SK-N-SH treated with all-trans-retinoic acid at 6 μM for 48 hours (cell line): ENCODE data around the gene CFAP45.

Experiments
- ATAC-seq: fragments of 200-7000 bp; cut with Tn5 transposase; 3 replicates; pipeline ENCODE4 v1.9.1; 2020; ENCODE audit warnings: mild to moderate bottlenecking, moderate library complexity
- ARNTL ChIP-seq: fragments of 450-650 bp; formaldehyde crosslinking; IDR thresholded peaks from 2 replicates; pipeline ENCODE4 v1.5.0; 2020; ENCODE audit warnings: low read depth, mild to moderate bottlenecking, moderate library complexity, borderline replicate concordance
- BACH2 ChIP-seq: fragments of 250-450 bp; sonication (Bioruptor Pico); IDR thresholded peaks from 2 replicates; pipeline ENCODE4 v1.9.0; 2021; ENCODE audit warnings: mild to moderate bottlenecking, borderline replicate concordance
- CREB5 ChIP-seq: fragments of 250-450 bp; sonication (Bioruptor Pico); IDR thresholded peaks from 2 replicates; pipeline ENCODE4 v1.5.1; 2020; ENCODE audit warnings: low read depth, mild to moderate bottlenecking, moderate library complexity
- CSDC2 ChIP-seq: fragments of 250-450 bp; sonication (Bioruptor Pico); IDR thresholded peaks from 2 replicates; pipeline ENCODE4 v1.5.0; 2020; ENCODE audit warnings: mild to moderate bottlenecking, moderate library complexity
- CSRNP3 ChIP-seq: fragments of 250-450 bp; sonication (Bioruptor Pico); IDR thresholded peaks from 2 replicates; pipeline ENCODE4 v1.5.1; 2021; ENCODE audit warnings: mild to moderate bottlenecking, moderate library complexity
- GLIS3 ChIP-seq: fragments of 250-450 bp; sonication (Bioruptor Pico); IDR thresholded peaks from 2 replicates; pipeline ENCODE4 v1.5.0; 2020; ENCODE audit warnings: mild to moderate bottlenecking, moderate library complexity
- ISL1 ChIP-seq: fragments of 250-450 bp; sonication (Bioruptor Pico); IDR thresholded peaks from 2 replicates; pipeline ENCODE4 v2.1.2; 2022; ENCODE audit warnings: mild to moderate bottlenecking, moderate library complexity
- PATZ1 ChIP-seq: fragments of 250-450 bp; sonication (Bioruptor Pico); IDR thresholded peaks from 2 replicates; pipeline ENCODE4 v1.8.0; 2020; ENCODE audit warnings: mild to moderate bottlenecking, moderate library complexity, borderline replicate concordance
- POU6F1 ChIP-seq: fragments of 250-450 bp; sonication (Bioruptor Pico); IDR thresholded peaks from 2 replicates; pipeline ENCODE4 v1.8.0; 2021; ENCODE audit warnings: low read depth, mild to moderate bottlenecking, moderate library complexity, borderline replicate concordance
- PPARA ChIP-seq: fragments of 250-450 bp; sonication (Bioruptor Pico); IDR thresholded peaks from 2 replicates; pipeline ENCODE4 v1.5.0; 2020; ENCODE audit warnings: mild to moderate bottlenecking, borderline replicate concordance
- RARB ChIP-seq: fragments of 250-450 bp; sonication (Bioruptor Pico); IDR thresholded peaks from 2 replicates; pipeline ENCODE4 v1.8.0; 2021; ENCODE audit warnings: mild to moderate bottlenecking, moderate library complexity
- SNAI2 ChIP-seq: fragments of 250-450 bp; sonication (Bioruptor Pico); IDR thresholded peaks from 2 replicates; pipeline ENCODE4 v1.5.0; 2020; ENCODE audit warnings: mild to moderate bottlenecking, moderate library complexity
- TCF4 ChIP-seq: fragments of 250-450 bp; sonication (Bioruptor Pico); IDR thresholded peaks from 2 replicates; pipeline ENCODE4 v1.8.0; 2021; ENCODE audit warnings: mild to moderate bottlenecking, moderate library complexity, borderline replicate concordance
- TOX ChIP-seq: fragments of 250-450 bp; sonication (Bioruptor Pico); IDR thresholded peaks from 2 replicates; pipeline ENCODE4 v1.8.0; 2021; ENCODE audit warnings: mild to moderate bottlenecking, moderate library complexity, borderline replicate concordance
- TSHZ2 ChIP-seq: fragments of 250-450 bp; sonication (Bioruptor Pico); IDR thresholded peaks from 2 replicates; pipeline ENCODE4 v1.5.0; 2020; ENCODE audit warnings: mild to moderate bottlenecking, moderate library complexity
- ZC3H10 ChIP-seq: fragments of 250-450 bp; sonication (Bioruptor Pico); IDR thresholded peaks from 2 replicates; pipeline ENCODE4 v1.5.1; 2021; ENCODE audit warnings: mild to moderate bottlenecking, moderate library complexity
- ZFP3 ChIP-seq: fragments of 250-450 bp; sonication (Bioruptor Pico); IDR thresholded peaks from 2 replicates; pipeline ENCODE4 v1.5.0; 2020; ENCODE audit warnings: mild to moderate bottlenecking, moderate library complexity
- ZFP30 ChIP-seq: fragments of 450-650 bp; formaldehyde crosslinking; IDR thresholded peaks from 2 replicates; pipeline ENCODE4 v1.5.0; 2022; ENCODE audit warnings: mild to moderate bottlenecking, moderate library complexity
- ZNF565 ChIP-seq: fragments of 450-650 bp; formaldehyde crosslinking; conservative IDR thresholded peaks from 2 replicates; pipeline ENCODE4 v1.5.0; 2020; ENCODE audit warnings: low read depth, mild to moderate bottlenecking, moderate library complexity
- ZNF70 ChIP-seq: fragments of 450-650 bp; formaldehyde crosslinking; IDR thresholded peaks from 2 replicates; pipeline ENCODE4 v1.5.0; 2020; ENCODE audit warnings: mild to moderate bottlenecking, moderate library complexity
- ZNF8 ChIP-seq: fragments of 450-650 bp; formaldehyde crosslinking; IDR thresholded peaks from 2 replicates; pipeline ENCODE4 v1.5.0; 2020; ENCODE audit warnings: mild to moderate bottlenecking, moderate library complexity

Gene CFAP45

GRCh38 chr1:159849626-159850366 is 50.2 kb downstream of the CFAP45 start:
- TF ChIP-seq ISL1, result no peak
- TF ChIP-seq PPARA (CRISPR knock-in tag), result no peak
- no peak for TF ChIP-seq PATZ1 (CRISPR knock-in tag)
- no peak for TF ChIP-seq SNAI2
- no peak for TF ChIP-seq ZNF70
- no peak for TF ChIP-seq CSRNP3 (CRISPR knock-in tag)
- no peak for TF ChIP-seq CSDC2 (CRISPR knock-in tag)
- no peak for TF ChIP-seq ZFP3 (CRISPR knock-in tag)
- no peak for TF ChIP-seq RARB (CRISPR knock-in tag)
- ATAC-seq, result no peak

GRCh38 chr1:159848326-159848725 is 51.6 kb downstream of the CFAP45 start:
- no peak for ATAC-seq
- no peak for TF ChIP-seq RARB (CRISPR knock-in tag)
- TF ChIP-seq POU6F1 (CRISPR knock-in tag), result no peak
- no peak for TF ChIP-seq ISL1
- TF ChIP-seq CSRNP3 (CRISPR knock-in tag), result no peak
- TF ChIP-seq ZNF565 (CRISPR knock-in tag), result no peak
- no peak for TF ChIP-seq ZFP3 (CRISPR knock-in tag)
- TF ChIP-seq SNAI2, result no peak
- TF ChIP-seq BACH2 (CRISPR knock-in tag), result no peak
- TF ChIP-seq PATZ1 (CRISPR knock-in tag), result no peak
- no peak for TF ChIP-seq CREB5
- TF ChIP-seq ZNF70, result no peak
- no peak for TF ChIP-seq ZNF8
- TF ChIP-seq GLIS3 (CRISPR knock-in tag), result no peak
- no peak for TF ChIP-seq ARNTL

- ATAC-seq, result no peak
- TF ChIP-seq ZFP3 (CRISPR knock-in tag) (no peak), PPARA (CRISPR knock-in tag) (no peak), TOX (CRISPR knock-in tag) (no peak), RARB (CRISPR knock-in tag) (no peak), TCF4 (CRISPR knock-in tag) (no peak), GLIS3 (CRISPR knock-in tag) (no peak), ZC3H10 (CRISPR knock-in tag) (no peak), ZFP30 (CRISPR knock-in tag) (no peak), CSDC2 (CRISPR knock-in tag) (no peak), PATZ1 (CRISPR knock-in tag) (no peak), BACH2 (CRISPR knock-in tag) (no peak), ZNF8 (no peak), TSHZ2 (CRISPR knock-in tag) (no peak), SNAI2 (no peak)
These were observed 52.7 kb downstream of the CFAP45 start for GRCh38 chr1:159847231-159847630.
